BJ (cell line): ENCODE results near the gene IGFL1. TPM values are rescaled to one million over a fixed set of nuclear protein-coding genes. Genes with fewer than 3 reads are reported as not detected.

Experiments used
- CTCF ChIA-PET: fragments of 350-600 bp; formaldehyde crosslinking; extraction: SDS; loops from one replicate; lab custom pipeline; 2021; ENCODE audit warnings: antibody characterized with exemption, inconsistent platforms; lab: Yijun Ruan, JAX
- POLR2A ChIA-PET: fragments of 300-600 bp; sonication (Branson Sonifier 250); formaldehyde crosslinking; extraction: SDS; loops from one replicate; lab custom pipeline; 2021; ENCODE audit warnings: antibody characterized with exemption; lab: Charles Lee
- DNase-seq: peaks from one replicate; pipeline ENCODE4 v3.0.0-alpha.2; 2011; ENCODE audit warnings: low read depth
- H3K27me3 ChIP-seq: 2 replicates; pipeline ENCODE4 v1.6.0; 2011; ENCODE audit warnings: low read length; ENCODE audit not compliant: control insufficient read depth, insufficient read depth
- H3K36me3 ChIP-seq: 2 replicates; pipeline ENCODE4 v1.5.1; 2011; ENCODE audit warnings: low read length; ENCODE audit not compliant: control insufficient read depth, insufficient read depth
- H3K4me3 ChIP-seq: 2 replicates; pipeline ENCODE4 v1.5.1; 2011; ENCODE audit warnings: low read depth, mild to moderate bottlenecking, control low read depth, low read length
- CTCF ChIP-seq: IDR thresholded peaks from 2 replicates; pipeline ENCODE4 v1.5.1; 2011; ENCODE audit warnings: low read depth, mild to moderate bottlenecking, control low read depth, inconsistent platforms, low read length, moderate library complexity; ENCODE audit not compliant: insufficient read depth
- polyA plus RNA-seq: library from polyadenylated mRNA; depleted of rRNA; stranded (reverse); fragments of >200 nt; gene quantifications from 2 replicates; pipeline ENCODE4 v1.2.3, GENCODE V29; 2011

IGFL1 gene
- polyA plus RNA-seq, 1 experiment, result not detected

- H3K4me3 ChIP-seq, result no peak overlapping the region
- ChIA-PET CTCF (interaction anchor here (1.2 kb wide), 1 partner anchor 8 kb away, joined by 3 read pairs; no protein-coding TSS in a partner anchor), POLR2A (no interaction called here)
- no peak for TF ChIP-seq CTCF
- no peak for DNase-seq
- H3K27me3 ChIP-seq, result peaks cover 33% of the 10 kb centered on the region
- H3K36me3 ChIP-seq, result no peaks in the 10 kb centered on the region
Measured at GRCh38 chr19:46197314-46198070, 32.0 kb upstream of the IGFL1 start.

GRCh38 chr19:46198756-46199155, 30.8 kb upstream of the IGFL1 start:
- H3K4me3 ChIP-seq, result no peak overlapping the region
- ChIA-PET CTCF (interaction anchor here (1.2 kb wide), 1 partner anchor 9 kb away, joined by 3 read pairs; no protein-coding TSS in a partner anchor), POLR2A (no interaction called here)
- peaks cover 36% of the 10 kb centered on the region for H3K27me3 ChIP-seq
- TF ChIP-seq CTCF, result no peak
- H3K36me3 ChIP-seq, result no peaks in the 10 kb centered on the region
- no peak for DNase-seq

GRCh38 chr19:46201454-46202310, 27.9 kb upstream of the IGFL1 start:
- POLR2A ChIA-PET, result no interaction called here

GRCh38 chr19:46202426-46202825, 27.1 kb upstream of the IGFL1 start:
- Histone ChIP-seq H3K36me3 (no peaks in the 10 kb centered on the region), H3K4me3 (no peak overlapping the region), H3K27me3 (peaks cover 22% of the 10 kb centered on the region)
- ChIA-PET POLR2A (no interaction called here), CTCF (no interaction called here)
- no peak for TF ChIP-seq CTCF
- DNase-seq, result no peak

More at GRCh38 chr19:46201454-46202310, 27.9 kb upstream of the IGFL1 start:
- no peak overlapping the region for H3K4me3 ChIP-seq
- H3K27me3 ChIP-seq, result peaks cover 28% of the 10 kb centered on the region
- CTCF ChIA-PET, result no interaction called here
- no peaks in the 10 kb centered on the region for H3K36me3 ChIP-seq
- TF ChIP-seq CTCF, result no peak
- no peak for DNase-seq
